ENCODE measurements around the gene FLRT1.
A peak's percentile ranks its signal among the peaks of the same experiment; 100 is the strongest.

The FLRT1 gene

GRCh38 chr11:64053699-64054098 is 18.0 kb downstream of the FLRT1 start:
- Histone ChIP-seq H3K36me3 (ENCODE audit: control insufficient read depth, insufficient read depth, low read length) (no peaks in the 10 kb centered on the region), H3K4me3 (ENCODE audit: low read length) (no peak overlapping the region), H4K8ac (ENCODE audit: low read depth, low read length) (no peak overlapping the region), H3K27ac (ENCODE audit: low read depth, low read length) (no peak overlapping the region), H4K5ac (ENCODE audit: low read length) (no peak overlapping the region), H3K9ac (ENCODE audit: low read length) (no peak overlapping the region), H2BK120ac (ENCODE audit: low read depth, low read length) (no peak overlapping the region), H3K27me3 (ENCODE audit: insufficient read depth, low read length, poor library complexity) (no peaks in the 10 kb centered on the region), H2AK5ac (ENCODE audit: low read length) (no peak overlapping the region), H2BK5ac (ENCODE audit: low read length) (no peak overlapping the region), H3K79me2 (ENCODE audit: control insufficient read depth, insufficient read depth, low read length) (no peaks in the 10 kb centered on the region), H3K23ac (ENCODE audit: low read length) (no peak overlapping the region), H3K4me2 (ENCODE audit: low read length) (no peak overlapping the region), H3K4me1 (ENCODE audit: control insufficient read depth, low read depth, low read length) (peaks cover 7% of the 10 kb centered on the region), H3K56ac (ENCODE audit: low read length) (peak overlapping the region; percentile 72), H3K4ac (ENCODE audit: low read depth, low read length) (no peak overlapping the region), H3K18ac (ENCODE audit: low read length) (no peak overlapping the region), H3K79me1 (ENCODE audit: low read length) (no peaks in the 10 kb centered on the region), H2BK15ac (replicated peaks; ENCODE audit: low read depth) (no peak overlapping the region)
- peak; percentile 94 for DNase-seq
- no CpG with 5 or more reads among the region's 15 CpGs for WGBS (ENCODE audit: extremely low coverage, insufficient coverage, low lambda C conversion rate)

GRCh38 chr11:64055077-64055476 is 19.3 kb downstream of the FLRT1 start:
- Histone ChIP-seq H3K4me2 (ENCODE audit: low read length) (no peak overlapping the region), H3K79me1 (ENCODE audit: low read length) (no peaks in the 10 kb centered on the region), H3K4ac (ENCODE audit: low read depth, low read length) (no peak overlapping the region), H3K4me3 (ENCODE audit: low read length) (no peak overlapping the region), H3K27ac (ENCODE audit: low read depth, low read length) (no peak overlapping the region), H2BK5ac (ENCODE audit: low read length) (no peak overlapping the region), H3K4me1 (ENCODE audit: control insufficient read depth, low read depth, low read length) (peaks cover 7% of the 10 kb centered on the region), H3K18ac (ENCODE audit: low read length) (no peak overlapping the region), H3K79me2 (ENCODE audit: control insufficient read depth, insufficient read depth, low read length) (no peaks in the 10 kb centered on the region), H3K27me3 (ENCODE audit: insufficient read depth, low read length, poor library complexity) (no peaks in the 10 kb centered on the region), H3K23ac (ENCODE audit: low read length) (no peak overlapping the region), H2AK5ac (ENCODE audit: low read length) (no peak overlapping the region), H3K9ac (ENCODE audit: low read length) (no peak overlapping the region), H3K56ac (ENCODE audit: low read length) (no peak overlapping the region), H4K8ac (ENCODE audit: low read depth, low read length) (no peak overlapping the region), H4K5ac (ENCODE audit: low read length) (no peak overlapping the region), H2BK15ac (replicated peaks; ENCODE audit: low read depth) (no peak overlapping the region), H3K36me3 (ENCODE audit: control insufficient read depth, insufficient read depth, low read length) (no peaks in the 10 kb centered on the region), H2BK120ac (ENCODE audit: low read depth, low read length) (no peak overlapping the region)
- DNase-seq: peak; percentile 25
- no CpG with 5 or more reads among the region's 8 CpGs for WGBS (ENCODE audit: extremely low coverage, insufficient coverage, low lambda C conversion rate)

GRCh38 chr11:64056213-64056785 is 20.6 kb downstream of the FLRT1 start:
- no peak overlapping the region for H4K5ac ChIP-seq (ENCODE audit: low read length)
- no peak overlapping the region for H3K9ac ChIP-seq (ENCODE audit: low read length)
- no peak overlapping the region for H2BK15ac ChIP-seq (replicated peaks; ENCODE audit: low read depth)
- no peaks in the 10 kb centered on the region for H3K79me1 ChIP-seq (ENCODE audit: low read length)
- no peaks in the 10 kb centered on the region for H3K36me3 ChIP-seq (ENCODE audit: control insufficient read depth, insufficient read depth, low read length)
- no peak overlapping the region for H4K8ac ChIP-seq (ENCODE audit: low read depth, low read length)
- no peak overlapping the region for H3K27ac ChIP-seq (ENCODE audit: low read depth, low read length)
- no peak overlapping the region for H3K4me2 ChIP-seq (ENCODE audit: low read length)
- no peak overlapping the region for H2AK5ac ChIP-seq (ENCODE audit: low read length)
- H3K4me3 ChIP-seq (ENCODE audit: low read length): no peak overlapping the region
- no peaks in the 10 kb centered on the region for H3K79me2 ChIP-seq (ENCODE audit: control insufficient read depth, insufficient read depth, low read length)
- H3K4ac ChIP-seq (ENCODE audit: low read depth, low read length): no peak overlapping the region
- no peak overlapping the region for H3K18ac ChIP-seq (ENCODE audit: low read length)
- no peak overlapping the region for H3K56ac ChIP-seq (ENCODE audit: low read length)
- DNase-seq: no peak
- no peak overlapping the region for H2BK5ac ChIP-seq (ENCODE audit: low read length)
- peaks cover 9% of the 10 kb centered on the region for H3K4me1 ChIP-seq (ENCODE audit: control insufficient read depth, low read depth, low read length)
- no peak overlapping the region for H3K23ac ChIP-seq (ENCODE audit: low read length)
- H2BK120ac ChIP-seq (ENCODE audit: low read depth, low read length): no peak overlapping the region
- no CpG with 5 or more reads among the region's 15 CpGs for WGBS (ENCODE audit: extremely low coverage, insufficient coverage, low lambda C conversion rate)
- no peaks in the 10 kb centered on the region for H3K27me3 ChIP-seq (ENCODE audit: insufficient read depth, low read length, poor library complexity)

GRCh38 chr11:64056861-64057260 is 21.1 kb downstream of the FLRT1 start:
- H4K5ac ChIP-seq (ENCODE audit: low read length): no peak overlapping the region
- H3K23ac ChIP-seq (ENCODE audit: low read length): no peak overlapping the region
- no peak overlapping the region for H3K18ac ChIP-seq (ENCODE audit: low read length)
- no peak overlapping the region for H3K56ac ChIP-seq (ENCODE audit: low read length)
- H2BK5ac ChIP-seq (ENCODE audit: low read length): no peak overlapping the region
- no peaks in the 10 kb centered on the region for H3K27me3 ChIP-seq (ENCODE audit: insufficient read depth, low read length, poor library complexity)
- no peak for DNase-seq
- peaks cover 9% of the 10 kb centered on the region for H3K4me1 ChIP-seq (ENCODE audit: control insufficient read depth, low read depth, low read length)
- no peak overlapping the region for H3K27ac ChIP-seq (ENCODE audit: low read depth, low read length)
- no peak overlapping the region for H3K4me3 ChIP-seq (ENCODE audit: low read length)
- H3K36me3 ChIP-seq (ENCODE audit: control insufficient read depth, insufficient read depth, low read length): no peaks in the 10 kb centered on the region
- no CpG with 5 or more reads among the region's 13 CpGs for WGBS (ENCODE audit: extremely low coverage, insufficient coverage, low lambda C conversion rate)
- no peaks in the 10 kb centered on the region for H3K79me2 ChIP-seq (ENCODE audit: control insufficient read depth, insufficient read depth, low read length)
- H3K4me2 ChIP-seq (ENCODE audit: low read length): no peak overlapping the region
- no peak overlapping the region for H2BK120ac ChIP-seq (ENCODE audit: low read depth, low read length)
- no peak overlapping the region for H4K8ac ChIP-seq (ENCODE audit: low read depth, low read length)
- H2BK15ac ChIP-seq (replicated peaks; ENCODE audit: low read depth): no peak overlapping the region
- no peaks in the 10 kb centered on the region for H3K79me1 ChIP-seq (ENCODE audit: low read length)
- no peak overlapping the region for H3K9ac ChIP-seq (ENCODE audit: low read length)
- H3K4ac ChIP-seq (ENCODE audit: low read depth, low read length): no peak overlapping the region
- H2AK5ac ChIP-seq (ENCODE audit: low read length): no peak overlapping the region

GRCh38 chr11:64057890-64058289 is 22.2 kb downstream of the FLRT1 start:
- no peak overlapping the region for H3K9ac ChIP-seq (ENCODE audit: low read length)
- H3K4me2 ChIP-seq (ENCODE audit: low read length): no peak overlapping the region
- no peak overlapping the region for H2BK120ac ChIP-seq (ENCODE audit: low read depth, low read length)
- H3K79me1 ChIP-seq (ENCODE audit: low read length): no peaks in the 10 kb centered on the region
- DNase-seq: no peak
- H3K79me2 ChIP-seq (ENCODE audit: control insufficient read depth, insufficient read depth, low read length): no peaks in the 10 kb centered on the region
- H3K27ac ChIP-seq (ENCODE audit: low read depth, low read length): no peak overlapping the region
- H3K27me3 ChIP-seq (ENCODE audit: insufficient read depth, low read length, poor library complexity): no peaks in the 10 kb centered on the region
- no peak overlapping the region for H2BK15ac ChIP-seq (replicated peaks; ENCODE audit: low read depth)
- no peak overlapping the region for H3K23ac ChIP-seq (ENCODE audit: low read length)
- H2BK5ac ChIP-seq (ENCODE audit: low read length): no peak overlapping the region
- H3K4me3 ChIP-seq (ENCODE audit: low read length): no peak overlapping the region
- H3K56ac ChIP-seq (ENCODE audit: low read length): no peak overlapping the region
- H3K18ac ChIP-seq (ENCODE audit: low read length): no peak overlapping the region
- H4K8ac ChIP-seq (ENCODE audit: low read depth, low read length): no peak overlapping the region
- no peak overlapping the region for H4K5ac ChIP-seq (ENCODE audit: low read length)
- H3K4me1 ChIP-seq (ENCODE audit: control insufficient read depth, low read depth, low read length): peaks cover 9% of the 10 kb centered on the region
- WGBS (ENCODE audit: extremely low coverage, insufficient coverage, low lambda C conversion rate): no CpG with 5 or more reads among the region's 10 CpGs
- H2AK5ac ChIP-seq (ENCODE audit: low read length): no peak overlapping the region
- H3K4ac ChIP-seq (ENCODE audit: low read depth, low read length): no peak overlapping the region
- no peaks in the 10 kb centered on the region for H3K36me3 ChIP-seq (ENCODE audit: control insufficient read depth, insufficient read depth, low read length)

- H3K4me2 ChIP-seq (ENCODE audit: low read length): no peak overlapping the region
- H3K4me1 ChIP-seq (ENCODE audit: control insufficient read depth, low read depth, low read length): peaks cover 6% of the 10 kb centered on the region
- WGBS (ENCODE audit: extremely low coverage, insufficient coverage, low lambda C conversion rate): no CpG with 5 or more reads among the region's 17 CpGs
- no peak overlapping the region for H3K27ac ChIP-seq (ENCODE audit: low read depth, low read length)
- no peaks in the 10 kb centered on the region for H3K36me3 ChIP-seq (ENCODE audit: control insufficient read depth, insufficient read depth, low read length)
- H3K4me3 ChIP-seq (ENCODE audit: low read length): no peak overlapping the region
- H3K23ac ChIP-seq (ENCODE audit: low read length): no peak overlapping the region
- no peaks in the 10 kb centered on the region for H3K79me2 ChIP-seq (ENCODE audit: control insufficient read depth, insufficient read depth, low read length)
- no peak for DNase-seq
- H4K8ac ChIP-seq (ENCODE audit: low read depth, low read length): no peak overlapping the region
- no peak overlapping the region for H3K4ac ChIP-seq (ENCODE audit: low read depth, low read length)
- no peak overlapping the region for H2AK5ac ChIP-seq (ENCODE audit: low read length)
- no peak overlapping the region for H2BK5ac ChIP-seq (ENCODE audit: low read length)
- H3K79me1 ChIP-seq (ENCODE audit: low read length): no peaks in the 10 kb centered on the region
- no peak overlapping the region for H2BK15ac ChIP-seq (replicated peaks; ENCODE audit: low read depth)
- H4K5ac ChIP-seq (ENCODE audit: low read length): no peak overlapping the region
- no peak overlapping the region for H3K18ac ChIP-seq (ENCODE audit: low read length)
- no peak overlapping the region for H3K9ac ChIP-seq (ENCODE audit: low read length)
- H3K56ac ChIP-seq (ENCODE audit: low read length): no peak overlapping the region
- H2BK120ac ChIP-seq (ENCODE audit: low read depth, low read length): no peak overlapping the region
- no peaks in the 10 kb centered on the region for H3K27me3 ChIP-seq (ENCODE audit: insufficient read depth, low read length, poor library complexity)
These were observed 22.8 kb downstream of the FLRT1 start for GRCh38 chr11:64058494-64058893.
